ENCODE results near the gene PRKAG2.

- TF ChIP-seq CTCF (IDR thresholded peaks at IDR 0.05) (no peak), EP300 (IDR thresholded peaks at IDR 0.05) (no peak), POLR2A (IDR thresholded peaks at IDR 0.05) (no peak)
These were observed 261.1 kb downstream of the PRKAG2 start for GRCh38 chr7:151615784-151616183.
